Activated B cell treated with CpG ODN at 0.5 μM for 24 hours (primary cell): Measurements from ENCODE around the gene CCBE1. TPM values are rescaled to one million over a fixed set of nuclear protein-coding genes. Genes with fewer than 3 reads are reported as not detected.

Experiments
- ATAC-seq: fragments of 200-7000 bp; cut with Tn5 transposase; one replicate; pipeline ENCODE4 v1.10.0; 2021; ENCODE audit warnings: low read depth, mild to moderate bottlenecking, moderate library complexity
- CTCF ChIA-PET: fragments of 350-600 bp; sonication (Branson Sonifier 250); formaldehyde crosslinking; loops from one replicate; lab custom pipeline; 2021; ENCODE audit warnings: antibody characterized with exemption; lab: Charles Lee
- POLR2A ChIA-PET: fragments of 350-600 bp; sonication (Branson Sonifier 250); formaldehyde crosslinking; loops from one replicate; lab custom pipeline; 2021; ENCODE audit warnings: antibody characterized with exemption; lab: Charles Lee
- DNase-seq: peaks from one replicate; pipeline ENCODE4 v3.0.0; 2022
- H3K27ac Mint-ChIP-seq: one replicate; pipeline ENCODE4 v1.8.0; 2020; ENCODE audit warnings: mixed read lengths
- H3K27me3 Mint-ChIP-seq: one replicate; pipeline ENCODE4 v1.8.0; 2021; ENCODE audit warnings: mixed read lengths
- H3K36me3 Mint-ChIP-seq: one replicate; pipeline ENCODE4 v1.8.0; 2021; ENCODE audit warnings: low read depth, mixed read lengths
- H3K4me1 Mint-ChIP-seq: one replicate; pipeline ENCODE4 v1.8.0; 2021; ENCODE audit warnings: mixed read lengths
- H3K4me3 Mint-ChIP-seq: one replicate; pipeline ENCODE4 v1.8.0; 2020; ENCODE audit warnings: mild to moderate bottlenecking, mixed read lengths
- H3K9me3 Mint-ChIP-seq: one replicate; pipeline ENCODE4 v1.8.0; 2020; ENCODE audit warnings: mixed read lengths
- intact Hi-C: fragments of 100-400 bp; cut with micrococcal nuclease; formaldehyde crosslinking; loops from one replicate; pipeline ENCODE4 v1.15.1; 2024
- total RNA-seq: library from RNA; stranded (reverse); gene quantifications from 2 replicates; pipeline ENCODE4 v1.2.3, GENCODE V29; 2022
- TF ChIP-seq, protein P1 (sequence below): fragments of 200-600 bp; IDR thresholded peaks from one replicate; pipeline ENCODE4 v1.8.0; 2022; ENCODE audit warnings: antibody characterized with exemption, mild to moderate bottlenecking

Gene CCBE1
- total RNA-seq, 1 donor from 2014 or later = 0.04 TPM

DNA sequence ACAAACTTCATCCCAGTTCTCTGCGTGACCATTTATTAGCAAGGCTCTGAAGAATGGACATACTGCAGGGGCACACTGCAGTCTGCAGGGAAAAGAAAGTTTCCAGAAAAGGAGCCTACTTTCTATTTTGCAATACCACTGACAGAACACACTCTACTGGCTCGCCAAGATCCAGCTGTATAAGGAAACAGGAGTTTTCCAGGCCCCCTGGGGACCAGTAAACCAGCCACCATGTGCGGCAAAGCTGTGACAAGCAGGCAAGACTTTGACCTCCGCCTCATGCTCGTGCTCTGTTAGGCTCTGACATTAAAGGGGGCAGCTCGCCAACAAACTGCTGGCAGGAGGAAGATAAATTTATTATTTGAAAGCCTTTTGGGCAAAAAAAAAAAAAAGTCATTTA lies 67.3 kb downstream of the CCBE1 start:
- no peaks in the 10 kb centered on the region for H3K4me1 Mint-ChIP-seq
- ATAC-seq = no peak
- H3K4me3 Mint-ChIP-seq = no peak overlapping the region
- no peaks in the 10 kb centered on the region for H3K36me3 Mint-ChIP-seq
- ChIA-PET CTCF (no interaction called here), POLR2A (no interaction called here)
- no peak for DNase-seq
- no peaks in the 10 kb centered on the region for H3K9me3 Mint-ChIP-seq
- H3K27me3 Mint-ChIP-seq = peaks cover 10% of the 10 kb centered on the region
- intact Hi-C loops = no loop called here
- no peak overlapping the region for H3K27ac Mint-ChIP-seq
- TF ChIP-seq, protein P1, sequence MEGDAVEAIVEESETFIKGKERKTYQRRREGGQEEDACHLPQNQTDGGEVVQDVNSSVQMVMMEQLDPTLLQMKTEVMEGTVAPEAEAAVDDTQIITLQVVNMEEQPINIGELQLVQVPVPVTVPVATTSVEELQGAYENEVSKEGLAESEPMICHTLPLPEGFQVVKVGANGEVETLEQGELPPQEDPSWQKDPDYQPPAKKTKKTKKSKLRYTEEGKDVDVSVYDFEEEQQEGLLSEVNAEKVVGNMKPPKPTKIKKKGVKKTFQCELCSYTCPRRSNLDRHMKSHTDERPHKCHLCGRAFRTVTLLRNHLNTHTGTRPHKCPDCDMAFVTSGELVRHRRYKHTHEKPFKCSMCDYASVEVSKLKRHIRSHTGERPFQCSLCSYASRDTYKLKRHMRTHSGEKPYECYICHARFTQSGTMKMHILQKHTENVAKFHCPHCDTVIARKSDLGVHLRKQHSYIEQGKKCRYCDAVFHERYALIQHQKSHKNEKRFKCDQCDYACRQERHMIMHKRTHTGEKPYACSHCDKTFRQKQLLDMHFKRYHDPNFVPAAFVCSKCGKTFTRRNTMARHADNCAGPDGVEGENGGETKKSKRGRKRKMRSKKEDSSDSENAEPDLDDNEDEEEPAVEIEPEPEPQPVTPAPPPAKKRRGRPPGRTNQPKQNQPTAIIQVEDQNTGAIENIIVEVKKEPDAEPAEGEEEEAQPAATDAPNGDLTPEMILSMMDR = no peak

GRCh38 chr18:59628995-59629394 lies 68.2 kb downstream of the CCBE1 start:
- Mint-ChIP-seq H3K27me3 (peaks cover 10% of the 10 kb centered on the region), H3K9me3 (no peaks in the 10 kb centered on the region), H3K27ac (no peak overlapping the region), H3K36me3 (no peaks in the 10 kb centered on the region), H3K4me3 (no peak overlapping the region), H3K4me1 (no peaks in the 10 kb centered on the region)
- ATAC-seq = no peak
- intact Hi-C loops = no loop called here
- POLR2A ChIA-PET = no interaction called here
- DNase-seq = no peak
- TF ChIP-seq, protein P1 = no peak
- CTCF ChIA-PET = no interaction called here

- Mint-ChIP-seq H3K27me3 (peaks cover 11% of the 10 kb centered on the region), H3K27ac (no peak overlapping the region), H3K9me3 (no peaks in the 10 kb centered on the region), H3K4me3 (no peak overlapping the region), H3K36me3 (no peaks in the 10 kb centered on the region), H3K4me1 (no peaks in the 10 kb centered on the region)
- POLR2A ChIA-PET = no interaction called here
- DNase-seq (no peak), ATAC-seq (no peak)
- intact Hi-C loops = no loop called here
- CTCF ChIA-PET = no interaction called here
- TF ChIP-seq, protein P1 = no peak
Measured at GRCh38 chr18:59627414-59627813, 69.8 kb downstream of the CCBE1 start.

DNA sequence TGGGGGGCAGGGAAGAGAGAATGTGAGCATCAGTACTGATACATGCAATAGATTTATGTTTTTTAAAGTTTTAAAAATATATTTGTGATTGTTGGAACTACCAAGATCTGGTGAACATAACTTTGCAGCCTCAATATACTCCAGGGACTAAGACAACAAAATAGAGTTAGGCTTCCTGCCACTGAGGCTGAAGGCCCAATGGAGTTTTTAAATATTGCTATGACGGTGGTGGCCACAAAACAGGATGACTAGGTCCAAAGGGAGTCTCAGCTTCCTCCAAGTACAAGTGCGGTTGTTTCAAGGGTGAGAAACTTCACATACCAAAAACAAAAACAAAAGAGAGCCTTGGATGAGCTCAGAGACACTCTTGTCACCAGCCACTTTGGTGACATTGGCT lies 72.9 kb downstream of the CCBE1 start:
- ChIA-PET POLR2A (no interaction called here), CTCF (no interaction called here)
- Mint-ChIP-seq H3K4me1 (no peaks in the 10 kb centered on the region), H3K36me3 (no peaks in the 10 kb centered on the region), H3K9me3 (no peaks in the 10 kb centered on the region), H3K27ac (no peak overlapping the region), H3K4me3 (no peak overlapping the region), H3K27me3 (peaks cover 4% of the 10 kb centered on the region)
- no peak for ATAC-seq
- TF ChIP-seq, protein P1 = no peak
- intact Hi-C loops = no loop called here
- DNase-seq = no peak

GRCh38 chr18:59623456-59624368 lies 73.5 kb downstream of the CCBE1 start:
- ChIA-PET CTCF (no interaction called here), POLR2A (no interaction called here)
- no peaks in the 10 kb centered on the region for H3K4me1 Mint-ChIP-seq
- no peaks in the 10 kb centered on the region for H3K36me3 Mint-ChIP-seq
- peaks cover 1% of the 10 kb centered on the region for H3K27me3 Mint-ChIP-seq
- TF ChIP-seq, protein P1 = no peak
- intact Hi-C loops = no loop called here
- H3K9me3 Mint-ChIP-seq = no peaks in the 10 kb centered on the region
- no peak overlapping the region for H3K4me3 Mint-ChIP-seq
- no peak overlapping the region for H3K27ac Mint-ChIP-seq
- DNase-seq = no peak
- ATAC-seq = no peak
